ENCODE data around the gene RBMS3.

DNA sequence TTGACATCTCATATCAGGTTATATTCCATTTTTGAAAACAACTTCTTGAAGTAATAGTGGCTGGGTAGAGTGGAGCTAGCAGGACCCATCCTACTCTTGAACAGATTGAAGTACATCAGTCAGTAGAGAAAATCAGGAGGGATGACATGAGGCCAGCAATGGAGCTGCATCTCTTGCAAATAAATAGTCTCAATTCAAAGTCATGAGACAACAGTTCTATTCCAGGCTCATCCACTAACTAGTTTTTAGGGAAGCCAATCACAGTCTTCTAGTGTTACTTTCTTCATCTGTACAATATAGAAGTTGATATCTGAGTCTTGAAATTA is 477.2 kb downstream of the RBMS3 start:
- TF ChIP-seq, protein P1, sequence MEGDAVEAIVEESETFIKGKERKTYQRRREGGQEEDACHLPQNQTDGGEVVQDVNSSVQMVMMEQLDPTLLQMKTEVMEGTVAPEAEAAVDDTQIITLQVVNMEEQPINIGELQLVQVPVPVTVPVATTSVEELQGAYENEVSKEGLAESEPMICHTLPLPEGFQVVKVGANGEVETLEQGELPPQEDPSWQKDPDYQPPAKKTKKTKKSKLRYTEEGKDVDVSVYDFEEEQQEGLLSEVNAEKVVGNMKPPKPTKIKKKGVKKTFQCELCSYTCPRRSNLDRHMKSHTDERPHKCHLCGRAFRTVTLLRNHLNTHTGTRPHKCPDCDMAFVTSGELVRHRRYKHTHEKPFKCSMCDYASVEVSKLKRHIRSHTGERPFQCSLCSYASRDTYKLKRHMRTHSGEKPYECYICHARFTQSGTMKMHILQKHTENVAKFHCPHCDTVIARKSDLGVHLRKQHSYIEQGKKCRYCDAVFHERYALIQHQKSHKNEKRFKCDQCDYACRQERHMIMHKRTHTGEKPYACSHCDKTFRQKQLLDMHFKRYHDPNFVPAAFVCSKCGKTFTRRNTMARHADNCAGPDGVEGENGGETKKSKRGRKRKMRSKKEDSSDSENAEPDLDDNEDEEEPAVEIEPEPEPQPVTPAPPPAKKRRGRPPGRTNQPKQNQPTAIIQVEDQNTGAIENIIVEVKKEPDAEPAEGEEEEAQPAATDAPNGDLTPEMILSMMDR (conservative IDR thresholded peaks at IDR 0.05; ENCODE audit: low read depth, low read length): no peak
- TF ChIP-seq EZH2 (IDR thresholded peaks at IDR 0.05; ENCODE audit: borderline replicate concordance, low read depth, low read length, poor library complexity, severe bottlenecking): no peak

Measured in A673 (cell line).